Measurements from ENCODE around the gene RBM6. TPM values are rescaled to one million over a fixed set of nuclear protein-coding genes. Genes with fewer than 3 reads are reported as not detected.
"Not testable (repeated sequence)": the region's sequence is repeated elsewhere in the genome, so short reads cannot be mapped to it uniquely, and the experiment has no call there.

The RBM6 gene
- 100 to 1,000 TPM in 3 of 4 donors, 10 to 100 TPM in 1; 98.8 to 148 (median 115) TPM for polyA plus RNA-seq (ENCODE audit: insufficient read length in 4 of 4)

- peak; percentile 87 to 94 (median 92) for DNase-seq (ENCODE audit: low read depth in 4 of 4, low spot score in 3 of 4)
Observed at GRCh38 chr3:49939858-49940666, at the start of gene RBM6. Gene RBM6, plus strand, starts transcription at chr3:49940150. Its CDS starts 22,492 bp downstream, at chr3:49962642.

GRCh38 chr3:49895791-49896190 is 44.2 kb upstream of the RBM6 start:
- no peak for DNase-seq (ENCODE audit: low read depth in 4 of 4, low spot score in 3 of 4)

GRCh38 chr3:49896345-49896744 is 43.6 kb upstream of the RBM6 start:
- no peak for DNase-seq (ENCODE audit: low read depth in 4 of 4, low spot score in 3 of 4)

GRCh38 chr3:49898991-49899390 is 41.0 kb upstream of the RBM6 start:
- DNase-seq (ENCODE audit: low read depth in 4 of 4, low spot score in 3 of 4) = no peak

- DNase-seq (ENCODE audit: low read depth in 4 of 4, low spot score in 3 of 4) = no peak
Observed at GRCh38 chr3:49899815-49900214, 40.1 kb upstream of the RBM6 start.

- DNase-seq (ENCODE audit: low read depth in 4 of 4, low spot score in 3 of 4) = no peak
Observed at GRCh38 chr3:49900491-49901153, 39.3 kb upstream of the RBM6 start.

- no peak for DNase-seq (ENCODE audit: low read depth in 4 of 4, low spot score in 3 of 4)
Observed at GRCh38 chr3:49901366-49902339, 38.3 kb upstream of the RBM6 start.

- no peak for DNase-seq (ENCODE audit: low read depth in 4 of 4, low spot score in 3 of 4)
Observed at GRCh38 chr3:49902511-49903345, 37.2 kb upstream of the RBM6 start.

GRCh38 chr3:49903451-49904424 is 36.2 kb upstream of the RBM6 start, which contains the start of gene MST1R:
Gene MST1R, minus strand, starts transcription at chr3:49903873. Its CDS starts 264 bp downstream, at chr3:49903609.
- DNase-seq (ENCODE audit: low read depth in 4 of 4, low spot score in 3 of 4) = peak in 3 of 4 donors; percentile 39 to 49 (median 46)

- DNase-seq (ENCODE audit: low read depth in 4 of 4, low spot score in 3 of 4) = not testable (repeated sequence)
Observed at GRCh38 chr3:49904448-49904847, 35.5 kb upstream of the RBM6 start.

- DNase-seq (ENCODE audit: low read depth in 4 of 4, low spot score in 3 of 4) = no peak
Observed at GRCh38 chr3:49906073-49906743, 33.7 kb upstream of the RBM6 start.

- no peak for DNase-seq (ENCODE audit: low read depth in 4 of 4, low spot score in 3 of 4)
Observed at GRCh38 chr3:49908373-49909199, 31.4 kb upstream of the RBM6 start.

- DNase-seq (ENCODE audit: low read depth in 4 of 4, low spot score in 3 of 4) = no peak
Observed at GRCh38 chr3:49910409-49911123, 29.4 kb upstream of the RBM6 start.

GRCh38 chr3:49911124-49911420 is 28.9 kb upstream of the RBM6 start:
- DNase-seq (ENCODE audit: low read depth in 4 of 4, low spot score in 3 of 4) = no peak

GRCh38 chr3:49911611-49912010 is 28.3 kb upstream of the RBM6 start:
- no peak for DNase-seq (ENCODE audit: low read depth in 4 of 4, low spot score in 3 of 4)

- no peak for DNase-seq (ENCODE audit: low read depth in 4 of 4, low spot score in 3 of 4)
Observed at GRCh38 chr3:49912881-49913281, 27.1 kb upstream of the RBM6 start.

GRCh38 chr3:49914906-49915305 is 25.0 kb upstream of the RBM6 start:
- DNase-seq (ENCODE audit: low read depth in 4 of 4, low spot score in 3 of 4) = no peak
